Transverse colon (tissue), 4 donors: ENCODE data around the gene TMEM200B. TPM values are rescaled to one million over a fixed set of nuclear protein-coding genes. Genes with fewer than 3 reads are reported as not detected.

Experiments
- DNase-seq: peaks from one replicate; pipeline ENCODE4 v3.0.0-alpha.2; 2019
- H3K27ac ChIP-seq, 4 donors: fragments of 200-600 bp; sonication (generic); 2 replicates each; pipeline ENCODE4 v1.5.1; 2016 to 2018; ENCODE audit warnings: inconsistent platforms in 4 of 4
- H3K27me3 ChIP-seq: fragments of 200-600 bp; sonication (generic); 2 replicates; pipeline ENCODE4 v1.5.1; 2017; ENCODE audit warnings: inconsistent platforms
- H3K36me3 ChIP-seq, 4 donors: fragments of 200-600 bp; sonication (generic); 2 replicates each; pipeline ENCODE4 v1.5.1; 2017 to 2019; ENCODE audit warnings: inconsistent platforms in 4 of 4
- H3K4me1 ChIP-seq, 4 donors: fragments of 200-600 bp; sonication (generic); 2 replicates each; pipeline ENCODE4 v1.5.1; 2017 to 2020; ENCODE audit warnings: inconsistent platforms in 4 of 4
- H3K4me3 ChIP-seq, 4 donors: fragments of 200-600 bp; sonication (generic); 1 replicate in 1 of 4; 2 replicates in 3 of 4; pipeline versions ENCODE4 v1.5.1 to v1.6.1; 2017 to 2019; ENCODE audit warnings: inconsistent platforms in 4 of 4
- H3K9me3 ChIP-seq, 2 donors: fragments of 200-600 bp; sonication (generic); 2 replicates each; pipeline ENCODE4 v1.5.1; 2017 to 2019; ENCODE audit warnings: inconsistent platforms in 2 of 2
- EP300 ChIP-seq: sonication (generic); formaldehyde crosslinking; IDR thresholded peaks from one replicate; pipeline ENCODE4 v1.6.1; 2017; ENCODE audit warnings: antibody characterized with exemption, low read depth
- POLR2A ChIP-seq: fragments of 450-650 bp; IDR thresholded peaks from one replicate; pipeline ENCODE4 v1.6.1; 2016; ENCODE audit warnings: antibody characterized with exemption, mild to moderate bottlenecking, moderate library complexity
- POLR2AphosphoS5 ChIP-seq, 3 donors: sonication (generic); formaldehyde crosslinking; IDR thresholded peaks; one replicate each; pipeline ENCODE4 v1.6.1; 2016; ENCODE audit warnings: antibody characterized with exemption in 3 of 3
- WGBS, 2 donors: methylation state at CpG; one replicate each; pipeline ENCODE4 v1.1.5; 2018; ENCODE audit warnings: low coverage in 1 of 2; 5-methylcytosine and 5-hydroxymethylcytosine counted together
- in situ Hi-C, 4 donors: fragments of 200-750 bp; cut with MboI; loops; one replicate each; pipeline versions ENCODE4 v1.15.0 to v1.15.1; 2017; ENCODE audit warnings: low sequenced_read_pairs in 3 of 4, low pct_ligation_motif_present in 1 of 4, low pct_unique_long_range_greater_than_20kb in 1 of 4
- intact Hi-C: fragments of 100-400 bp; cut with DNase I; formaldehyde crosslinking; loops from one replicate; pipeline ENCODE4 v1.15.1; 2023; ENCODE audit warnings: low total_unique reads
- total RNA-seq, 4 donors: library from RNA; depleted of rRNA; stranded (reverse); fragments of >200 nt; gene quantifications; one replicate each; pipeline ENCODE4 v1.1.0, GENCODE V29; 2016
- TF ChIP-seq, protein P1 (sequence below), 5 experiments: fragments of 200-600 bp in 3 of 5; fragments of 450-650 bp in 2 of 5; sonication (generic) in 3 of 5; IDR thresholded peaks; 1 replicate in 2 of 5; 2 replicates in 3 of 5; pipeline ENCODE4 v1.5.1; 2016 to 2017; ENCODE audit warnings: antibody characterized with exemption in 5 of 5, inconsistent platforms in 3 of 5, mild to moderate bottlenecking in 2 of 5, moderate library complexity in 1 of 5

TMEM200B gene
- total RNA-seq, 4 donors from 2014 or later = 1.6 to 7.5 (median 4.2) TPM

DNA sequence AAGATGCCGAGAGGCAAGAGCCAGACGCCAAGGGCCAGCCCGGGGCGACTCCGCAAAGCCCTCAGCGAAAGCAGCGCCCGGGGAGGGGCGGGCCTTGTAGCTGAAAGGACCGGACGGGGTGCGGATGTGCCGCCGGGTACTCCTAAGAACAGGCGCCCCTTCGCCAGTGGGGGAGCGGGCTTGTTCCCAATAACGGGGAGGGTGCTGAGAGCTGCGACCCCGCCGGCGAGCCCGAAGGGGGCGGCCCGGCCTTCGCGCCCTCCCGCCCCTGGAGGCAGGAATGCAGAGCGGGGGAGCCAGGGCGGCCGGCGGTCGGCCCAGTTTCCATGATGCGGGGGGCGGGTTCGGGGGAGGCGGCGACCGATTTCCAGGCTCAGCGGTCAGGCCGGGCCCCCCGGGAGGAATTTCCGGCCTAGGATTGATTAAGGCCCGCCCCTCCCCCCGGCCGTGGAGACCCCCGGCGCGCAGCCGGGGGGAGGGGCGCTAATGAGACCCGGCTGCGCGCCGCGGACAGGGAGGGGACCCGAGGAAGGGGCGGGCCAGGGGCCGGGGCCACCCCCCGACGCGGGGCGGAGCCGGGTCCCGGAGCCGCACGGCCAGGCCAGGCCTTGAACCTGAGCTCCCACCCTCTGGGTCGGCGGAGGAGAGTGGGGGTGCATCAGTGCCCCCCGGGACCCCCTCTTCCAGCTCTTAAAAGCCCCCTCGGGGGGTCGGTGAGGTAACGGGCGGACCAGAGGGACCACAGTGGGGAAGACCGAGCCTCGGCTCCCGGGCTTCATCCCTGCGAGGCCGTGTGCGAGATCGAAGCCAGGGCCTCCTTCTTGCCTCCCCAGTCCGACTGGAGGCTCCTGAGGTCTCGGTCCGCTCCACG is 898 bp upstream of the TMEM200B start:
- Histone ChIP-seq H3K4me3 (peak overlapping the region; percentile 46 to 68 (median 58)), H3K27me3 (peaks cover 53% of the 10 kb centered on the region), H3K4me1 (peaks cover 7 to 50% (median 42%) of the 10 kb centered on the region in 4 donors), H3K27ac (peak overlapping the region; percentile 94 to 97 (median 94)), H3K9me3 (no peaks in the 10 kb centered on the region), H3K36me3 (no peaks in the 10 kb centered on the region)
- TF ChIP-seq POLR2A (peak; percentile 70), EP300 (no peak), POLR2AphosphoS5 (IDR thresholded peaks at IDR 0.05) (peak; percentile 84 to 92 (median 88))
- TF ChIP-seq, protein P1, sequence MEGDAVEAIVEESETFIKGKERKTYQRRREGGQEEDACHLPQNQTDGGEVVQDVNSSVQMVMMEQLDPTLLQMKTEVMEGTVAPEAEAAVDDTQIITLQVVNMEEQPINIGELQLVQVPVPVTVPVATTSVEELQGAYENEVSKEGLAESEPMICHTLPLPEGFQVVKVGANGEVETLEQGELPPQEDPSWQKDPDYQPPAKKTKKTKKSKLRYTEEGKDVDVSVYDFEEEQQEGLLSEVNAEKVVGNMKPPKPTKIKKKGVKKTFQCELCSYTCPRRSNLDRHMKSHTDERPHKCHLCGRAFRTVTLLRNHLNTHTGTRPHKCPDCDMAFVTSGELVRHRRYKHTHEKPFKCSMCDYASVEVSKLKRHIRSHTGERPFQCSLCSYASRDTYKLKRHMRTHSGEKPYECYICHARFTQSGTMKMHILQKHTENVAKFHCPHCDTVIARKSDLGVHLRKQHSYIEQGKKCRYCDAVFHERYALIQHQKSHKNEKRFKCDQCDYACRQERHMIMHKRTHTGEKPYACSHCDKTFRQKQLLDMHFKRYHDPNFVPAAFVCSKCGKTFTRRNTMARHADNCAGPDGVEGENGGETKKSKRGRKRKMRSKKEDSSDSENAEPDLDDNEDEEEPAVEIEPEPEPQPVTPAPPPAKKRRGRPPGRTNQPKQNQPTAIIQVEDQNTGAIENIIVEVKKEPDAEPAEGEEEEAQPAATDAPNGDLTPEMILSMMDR (IDR thresholded peaks at IDR 0.05) = peak; percentile 65 to 91 (median 85)
- peak; percentile 69 for DNase-seq
- in situ Hi-C loops = loop anchor here in 1 of 4 donors (5.0 kb wide), 1 partner anchor 83 kb away; no protein-coding TSS in a partner anchor
- intact Hi-C loops = loop anchor here (5.0 to 10.0 kb wide), 2 partner anchors 58 to 240 kb away; partner anchors contain the start of gene SRSF4
- WGBS, 2 donors = 10 to 33% methylated on average over 1 to 52 of the region's 85 CpGs

DNA sequence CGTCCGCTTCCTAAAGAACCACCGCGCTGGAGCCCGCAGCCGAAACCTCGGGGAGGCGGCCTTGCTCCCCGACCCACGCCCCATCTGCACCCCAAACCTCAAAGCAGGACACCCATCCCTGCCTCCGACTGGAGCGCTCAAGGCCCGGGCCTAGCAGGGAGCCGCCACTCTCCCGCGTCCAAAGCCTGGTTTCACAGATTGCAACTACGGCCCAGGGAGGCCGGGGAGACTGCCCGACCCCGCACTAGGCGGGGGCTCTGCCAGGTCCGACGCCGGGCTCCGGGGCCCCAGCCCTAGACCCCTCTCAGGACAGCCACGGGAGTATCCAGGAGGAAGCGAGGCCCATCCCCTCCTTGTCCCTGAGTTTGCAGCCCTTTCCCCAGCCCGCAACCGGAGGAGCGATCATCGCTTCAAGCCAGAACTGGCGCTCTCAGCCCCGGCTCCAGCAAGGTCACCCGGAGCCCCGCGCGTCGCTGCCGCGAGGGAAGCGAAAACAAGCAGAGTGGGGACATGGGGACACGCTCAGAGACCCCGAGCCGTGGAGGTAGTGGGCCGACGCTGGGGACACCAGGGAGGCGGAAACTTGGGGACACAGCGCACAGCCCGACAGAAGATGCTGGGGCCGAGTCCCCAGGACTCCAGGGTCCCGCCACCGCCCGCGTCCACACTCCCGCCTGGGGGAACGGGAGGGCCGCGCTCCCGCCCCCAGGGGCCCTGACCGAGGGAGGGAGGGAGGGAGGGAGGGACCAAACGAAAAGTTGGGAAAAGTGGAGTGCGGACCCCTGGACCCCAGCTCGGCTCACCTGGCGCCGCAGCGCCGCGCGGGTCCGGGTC is 433 bp downstream of the TMEM200B start:
- DNase-seq = peak; percentile 21
- intact Hi-C loops (loop anchor here (5.0 to 10.0 kb wide), 2 partner anchors 59 to 238 kb away; partner anchors contain the start of gene SRSF4), in situ Hi-C loops (no loop called here)
- 2% methylated on average over 53 of the region's 70 CpGs; no CpG with 5 or more reads in 1 of the 2 donors for WGBS, 2 donors
- Histone ChIP-seq H3K4me3 (peak overlapping the region; percentile 46 to 68 (median 58)), H3K27me3 (peaks cover 53% of the 10 kb centered on the region), H3K36me3 (no peaks in the 10 kb centered on the region), H3K4me1 (peaks cover 7 to 58% (median 43%) of the 10 kb centered on the region in 4 donors), H3K27ac (peak overlapping the region; percentile 94 to 97 (median 94)), H3K9me3 (no peaks in the 10 kb centered on the region)
- TF ChIP-seq EP300 (no peak), POLR2A (peak; percentile 1), POLR2AphosphoS5 (IDR thresholded peaks at IDR 0.05) (no peak)
- TF ChIP-seq, protein P1 (IDR thresholded peaks at IDR 0.05) = no peak

DNA sequence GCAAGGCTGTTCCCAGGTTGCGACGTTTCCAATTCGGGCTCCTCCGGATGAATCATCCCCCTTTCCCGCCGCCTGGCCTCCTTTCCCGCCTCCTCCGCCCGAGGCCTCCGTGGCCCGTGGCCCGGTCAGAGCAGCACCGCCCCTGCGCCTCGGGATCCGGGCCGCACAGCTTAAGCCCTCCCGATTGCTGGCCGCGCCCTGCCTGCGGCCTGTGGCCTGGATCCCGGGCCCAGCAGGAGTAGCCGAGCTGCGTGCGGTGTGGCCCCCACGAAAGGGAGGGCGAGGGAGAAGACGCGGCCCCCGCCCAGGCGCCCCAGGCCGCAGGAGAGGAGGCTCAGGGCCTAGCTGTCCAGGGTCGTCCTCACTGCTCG is 1.0 kb downstream of the TMEM200B start:
- intact Hi-C loops (loop anchor here (5.0 to 10.0 kb wide), 2 partner anchors 60 to 238 kb away; partner anchors contain the start of gene SRSF4), in situ Hi-C loops (no loop called here)
- peaks cover 7 to 58% (median 43%) of the 10 kb centered on the region in 4 donors for H3K4me1 ChIP-seq
- 4% methylated on average over 22 of the region's 34 CpGs; no CpG with 5 or more reads in 1 of the 2 donors for WGBS, 2 donors
- peak overlapping the region; percentile 94 to 97 (median 94) for H3K27ac ChIP-seq
- no peaks in the 10 kb centered on the region for H3K36me3 ChIP-seq
- peak; percentile 55 for DNase-seq
- H3K9me3 ChIP-seq = no peaks in the 10 kb centered on the region
- H3K4me3 ChIP-seq = peak overlapping the region; percentile 46 to 68 (median 58)
- peaks cover 53% of the 10 kb centered on the region for H3K27me3 ChIP-seq
- TF ChIP-seq POLR2AphosphoS5 (IDR thresholded peaks at IDR 0.05) (peak; percentile 24 to 64 (median 60)), POLR2A (peak; percentile 55), EP300 (no peak)

DNA sequence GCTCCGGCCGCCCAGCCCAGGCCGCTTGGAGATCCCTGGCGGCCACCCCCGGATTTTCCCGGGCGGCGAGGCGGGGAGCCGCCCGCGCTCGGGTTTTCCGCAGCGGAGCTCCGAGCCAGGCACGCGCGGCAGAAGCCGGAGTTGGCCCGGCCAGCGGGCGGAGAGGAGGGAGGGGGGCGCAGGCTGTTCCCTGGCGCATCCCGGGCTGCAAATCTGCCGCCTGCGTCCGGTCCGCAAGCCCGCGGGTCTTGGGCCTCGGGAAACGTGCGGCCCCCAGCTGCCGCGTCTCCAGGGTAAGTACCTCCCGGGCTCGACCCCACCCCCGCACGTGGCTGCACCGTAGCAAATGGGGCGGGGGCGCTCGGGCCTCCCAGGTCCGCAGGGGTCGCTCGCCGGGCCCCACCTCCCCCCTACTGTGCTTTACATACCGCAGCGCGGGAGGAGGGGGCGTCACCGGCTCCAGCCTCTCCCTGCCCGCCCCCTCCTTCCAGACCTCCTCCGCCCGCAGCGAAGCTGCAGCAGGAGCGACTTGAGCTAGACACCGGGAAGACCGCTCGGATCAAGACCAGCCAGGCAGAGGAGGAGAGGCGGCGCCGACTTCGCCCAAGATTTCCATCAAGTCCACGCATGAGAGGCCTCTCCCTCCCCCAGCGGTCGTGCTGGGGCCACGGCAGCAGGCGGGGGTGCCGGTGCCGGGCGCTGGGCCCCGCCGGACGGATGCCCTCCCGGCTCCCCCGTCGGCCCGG is 1.6 kb downstream of the TMEM200B start:
- Histone ChIP-seq H3K9me3 (no peaks in the 10 kb centered on the region), H3K4me1 (peaks cover 7 to 58% (median 43%) of the 10 kb centered on the region in 4 donors), H3K4me3 (peak overlapping the region; percentile 46 to 68 (median 58)), H3K27me3 (peaks cover 53% of the 10 kb centered on the region), H3K27ac (peak overlapping the region; percentile 94 to 97 (median 94)), H3K36me3 (peaks cover 0 to 3% (median 0%) of the 10 kb centered on the region in 4 donors)
- peak; percentile 25 for DNase-seq
- in situ Hi-C loops (no loop called here), intact Hi-C loops (loop anchor here (5.0 to 10.0 kb wide), 2 partner anchors 60 to 237 kb away; partner anchors contain the start of gene SRSF4)
- no peak for TF ChIP-seq POLR2AphosphoS5 (IDR thresholded peaks at IDR 0.05)
- no peak for TF ChIP-seq POLR2A
- no peak for TF ChIP-seq EP300
- TF ChIP-seq, protein P1 (IDR thresholded peaks at IDR 0.05) = no peak
- 2% methylated on average over 55 of the region's 81 CpGs; no CpG with 5 or more reads in 1 of the 2 donors for WGBS, 2 donors
